Psoas muscle (tissue), 8 donors: Measurements from ENCODE around the gene CEP72. TPM values are rescaled to one million over a fixed set of nuclear protein-coding genes. Genes with fewer than 3 reads are reported as not detected.

Experiments used
- ATAC-seq, 4 donors: fragments of 200-7000 bp; cut with Tn5 transposase; one replicate each; pipeline ENCODE4 v1.9.1; 2020; ENCODE audit warnings: moderate library complexity in 3 of 4, mild to moderate bottlenecking in 2 of 4
- DNase-seq, 2 donors: peaks; one replicate each; pipeline ENCODE4 v3.0.0-alpha.2; 2020
- H3K27ac ChIP-seq: fragments of 200-600 bp; one replicate; pipeline ENCODE4 v1.8.0; 2022
- H3K27me3 ChIP-seq, 3 donors: fragments of 200-600 bp in 1 of 3; one replicate each; pipeline versions ENCODE4 v1.6.1 to v1.8.0; 2013 to 2022; ENCODE audit warnings: low read length in 2 of 3, mild to moderate bottlenecking in 2 of 3, moderate library complexity in 1 of 3; ENCODE audit not compliant: insufficient read depth in 3 of 3
- H3K36me3 ChIP-seq, 2 donors: fragments of 200-600 bp in 1 of 2; one replicate each; pipeline versions ENCODE4 v1.6.1 to v1.8.0; 2013 to 2022; ENCODE audit warnings: low read depth in 1 of 2, mild to moderate bottlenecking in 1 of 2, moderate library complexity in 1 of 2; ENCODE audit not compliant: insufficient read depth in 1 of 2
- H3K4me1 ChIP-seq: fragments of 200-600 bp; one replicate; pipeline ENCODE4 v1.8.0; 2022
- H3K4me3 ChIP-seq: fragments of 200-600 bp; one replicate; pipeline ENCODE4 v1.8.0; 2022; ENCODE audit warnings: mild to moderate bottlenecking
- H3K9me3 ChIP-seq: fragments of 200-600 bp; one replicate; pipeline ENCODE4 v1.8.0; 2022
- CTCF ChIP-seq: fragments of 200-600 bp; IDR thresholded peaks from one replicate; pipeline ENCODE4 v1.8.0; 2022; ENCODE audit warnings: antibody characterized with exemption
- WGBS, 3 donors: extraction: QIAGEN DNeasy Blood & Tissue Kit; methylation state at CpG; one replicate each; pipeline versions ENCODE4 v1.1.6 to v1.1.7; 2013; 5-methylcytosine and 5-hydroxymethylcytosine counted together
- intact Hi-C, 2 donors: fragments of 100-400 bp; cut with DNase I; formaldehyde crosslinking; loops; one replicate each; pipeline versions ENCODE4 v1.11.0 to v1.14.2; 2022
- polyA plus RNA-seq, 3 donors: library from polyadenylated mRNA; stranded (reverse); fragments of 200-250 nt; gene quantifications; one replicate each; pipeline ENCODE4 v1.2.3, GENCODE V29; 2013
- total RNA-seq, 4 donors: library from RNA; stranded (reverse); fragmentation: NEBNext Ultra II Directional in 2 of 4; extraction: Animal tissue kit (Norgen Biotek cat#: 25700) in 2 of 4; gene quantifications; one replicate each; pipeline versions ENCODE4 v1.2.1 to v1.2.4, GENCODE V29; 2021 to 2023
- donor health status: healthy with polysubstance abuse.
- donor health status: DM: no; HTN: no; CAD: no; lungs with moderate emphysema.
- donor health status: Bipolar disorder and iron deficiency.
- donor health status: healthy.
- donor health status: DM: yes; HTN: yes; CAD: no.
- donor health status: DM: no; HTN: no; CAD: no.
- donor health status: DM: no; HTN: no; CAD: no.
- donor health status: DM: yes; HTN: yes; CAD: no.

CEP72 gene
- total and polyA plus RNA-seq, 7 donors: 0.43 to 2.4 (median 0.71) TPM

- H3K27ac ChIP-seq: no peak overlapping the region
- no peak for TF ChIP-seq CTCF
- H3K36me3 ChIP-seq: no peaks in the 10 kb centered on the region
- H3K4me3 ChIP-seq: no peak overlapping the region
- ATAC-seq: no peak
- intact Hi-C loops: no loop called here
- H3K27me3 ChIP-seq: peaks cover 0 to 49% (median 13%) of the 10 kb centered on the region in 3 donors
- H3K9me3 ChIP-seq: no peaks in the 10 kb centered on the region
- H3K4me1 ChIP-seq: no peaks in the 10 kb centered on the region
- no peak for DNase-seq
Measured at GRCh38 chr5:577800-578199, 34.3 kb upstream of the CEP72 start.

GRCh38 chr5:579211-579610 lies 32.9 kb upstream of the CEP72 start:
- WGBS, 3 donors: 48 to 63% (median 51%) methylated on average over 10 of the region's 10 CpGs
- ATAC-seq (no peak), DNase-seq (no peak)
- TF ChIP-seq CTCF: no peak
- no peak overlapping the region for H3K4me3 ChIP-seq
- H3K27me3 ChIP-seq: peaks cover 0 to 49% (median 15%) of the 10 kb centered on the region in 3 donors
- no peaks in the 10 kb centered on the region for H3K9me3 ChIP-seq
- intact Hi-C loops: no loop called here
- no peaks in the 10 kb centered on the region for H3K36me3 ChIP-seq
- no peak overlapping the region for H3K27ac ChIP-seq
- H3K4me1 ChIP-seq: no peaks in the 10 kb centered on the region

- no peak for TF ChIP-seq CTCF
- no peak overlapping the region for H3K4me3 ChIP-seq
- H3K27me3 ChIP-seq: peaks cover 0 to 47% (median 14%) of the 10 kb centered on the region in 3 donors
- intact Hi-C loops: no loop called here
- no peaks in the 10 kb centered on the region for H3K4me1 ChIP-seq
- no peak overlapping the region for H3K27ac ChIP-seq
- no peak for DNase-seq
- WGBS, 3 donors: 45 to 55% (median 50%) methylated on average over 17 of the region's 17 CpGs
- ATAC-seq: no peak
- H3K9me3 ChIP-seq: no peaks in the 10 kb centered on the region
- no peaks in the 10 kb centered on the region for H3K36me3 ChIP-seq
Measured at GRCh38 chr5:579746-580366, 32.3 kb upstream of the CEP72 start.

- H3K4me1 ChIP-seq: no peaks in the 10 kb centered on the region
- intact Hi-C loops: no loop called here
- no peaks in the 10 kb centered on the region for H3K36me3 ChIP-seq
- H3K9me3 ChIP-seq: no peaks in the 10 kb centered on the region
- DNase-seq (no peak), ATAC-seq (no peak)
- H3K27me3 ChIP-seq: peaks cover 0 to 47% (median 10%) of the 10 kb centered on the region in 3 donors
- no peak overlapping the region for H3K27ac ChIP-seq
- TF ChIP-seq CTCF: no peak
- 36 to 42% (median 39%) methylated on average over 11 of the region's 11 CpGs for WGBS, 3 donors
- H3K4me3 ChIP-seq: no peak overlapping the region
Measured at GRCh38 chr5:580436-580835, 31.7 kb upstream of the CEP72 start.

- Histone ChIP-seq H3K36me3 (no peaks in the 10 kb centered on the region), H3K27ac (no peak overlapping the region), H3K4me1 (no peaks in the 10 kb centered on the region), H3K9me3 (no peaks in the 10 kb centered on the region), H3K4me3 (no peak overlapping the region), H3K27me3 (peaks cover 0 to 47% (median 10%) of the 10 kb centered on the region in 3 donors)
- DNase-seq (no peak), ATAC-seq (no peak)
- WGBS, 3 donors: 72 to 76% (median 75%) methylated on average over 7 of the region's 7 CpGs
- intact Hi-C loops: no loop called here
- no peak for TF ChIP-seq CTCF
Measured at GRCh38 chr5:581266-581665, 30.9 kb upstream of the CEP72 start.
